HepG2 (cell line): Measurements from ENCODE around the gene AAGAB. TPM values are rescaled to one million over a fixed set of nuclear protein-coding genes. Genes with fewer than 3 reads are reported as not detected.
A peak's percentile ranks its signal among the peaks of the same experiment; 100 is the strongest.

Experiments
- AHR ChIP-seq: IDR thresholded peaks from 2 replicates; pipeline ENCODE4 v1.6.1; 2018; ENCODE audit warnings: missing genetic modification reagents, missing compliant biosample characterization
- DMAP1 ChIP-seq: IDR thresholded peaks from 2 replicates; pipeline ENCODE4 v1.6.1; 2016
- ELF4 ChIP-seq: sonication (generic); formaldehyde crosslinking; IDR thresholded peaks from 2 replicates; pipeline ENCODE4 v1.5.0; 2020; ENCODE audit warnings: missing genetic modification reagents, mild to moderate bottlenecking, moderate library complexity, borderline replicate concordance
- ETV6 ChIP-seq: sonication (generic); formaldehyde crosslinking; conservative IDR thresholded peaks from 2 replicates; pipeline ENCODE4 v1.4.0; 2020; ENCODE audit warnings: missing genetic modification reagents
- FOSL2 ChIP-seq: sonication (generic); formaldehyde crosslinking; IDR thresholded peaks from 2 replicates; pipeline ENCODE4 v1.4.0; 2020; ENCODE audit warnings: missing genetic modification reagents
- IKZF4 ChIP-seq: sonication (generic); formaldehyde crosslinking; IDR thresholded peaks from 2 replicates; pipeline ENCODE4 v1.5.1; 2020; ENCODE audit warnings: borderline replicate concordance, mild to moderate bottlenecking, low read depth, missing genetic modification reagents; ENCODE audit errors: not compliant biosample characterization
- KLF16 ChIP-seq, 2 experiments: sonication (generic) in 1 of 2; formaldehyde crosslinking in 1 of 2; IDR thresholded peaks; 2 replicates each; pipeline versions ENCODE4 v1.6.1 to v1.8.0; 2016 to 2023; ENCODE audit warnings: missing genetic modification reagents in 2 of 2, missing compliant biosample characterization in 1 of 2
- NAIF1 ChIP-seq: sonication (generic); formaldehyde crosslinking; IDR thresholded peaks from 2 replicates; pipeline ENCODE4 v1.5.0; 2020; ENCODE audit warnings: mild to moderate bottlenecking, missing genetic modification reagents, borderline replicate concordance
- NFATC3 ChIP-seq: sonication (generic); formaldehyde crosslinking; IDR thresholded peaks from 2 replicates; pipeline ENCODE4 v1.5.1; 2020; ENCODE audit warnings: mild to moderate bottlenecking, missing genetic modification reagents
- PCBP1 ChIP-seq: fragments of 200-400 bp; formaldehyde crosslinking; IDR thresholded peaks from 2 replicates; pipeline ENCODE4 v1.6.1; 2017; ENCODE audit warnings: mild to moderate bottlenecking, low read depth, low read length, borderline replicate concordance
- SATB2 ChIP-seq: sonication (generic); formaldehyde crosslinking; IDR thresholded peaks from 2 replicates; pipeline ENCODE4 v1.5.0; 2020; ENCODE audit warnings: missing genetic modification reagents
- SRSF9 ChIP-seq: fragments of 200-400 bp; formaldehyde crosslinking; IDR thresholded peaks from 2 replicates; pipeline ENCODE4 v1.6.1; 2018; ENCODE audit warnings: borderline replicate concordance, mild to moderate bottlenecking, low read depth, low read length; ENCODE audit not compliant: insufficient read depth, poor library complexity, severe bottlenecking
- ZKSCAN8 ChIP-seq: IDR thresholded peaks from 2 replicates; pipeline ENCODE4 v1.6.1; 2016; ENCODE audit warnings: borderline replicate concordance, missing genetic modification reagents, missing compliant biosample characterization
- ZNF569 ChIP-seq: sonication (generic); formaldehyde crosslinking; IDR thresholded peaks from 2 replicates; pipeline ENCODE4 v1.5.0; 2020; ENCODE audit warnings: mild to moderate bottlenecking, missing genetic modification reagents, moderate library complexity, borderline replicate concordance
- ZNF598 ChIP-seq: sonication (generic); formaldehyde crosslinking; IDR thresholded peaks from 2 replicates; pipeline ENCODE4 v1.5.1; 2020; ENCODE audit warnings: mild to moderate bottlenecking, missing genetic modification reagents, borderline replicate concordance
- ZNF605 ChIP-seq: sonication (generic); formaldehyde crosslinking; IDR thresholded peaks from 2 replicates; pipeline ENCODE4 v1.8.0; 2022; ENCODE audit warnings: mild to moderate bottlenecking, missing genetic modification reagents
- ZSCAN29 ChIP-seq: sonication (generic); formaldehyde crosslinking; conservative IDR thresholded peaks from 2 replicates; pipeline ENCODE4 v1.4.0; 2020; ENCODE audit warnings: mild to moderate bottlenecking, missing genetic modification reagents
- polyA plus RNA-seq, 8 experiments: library from polyadenylated mRNA; depleted of rRNA in 3 of 8; stranded (reverse) in 7 of 8; unstranded in 1 of 8; fragments of >200 nt; fragmentation: Illumina TruSeq in 4 of 8; extraction: Trizol in 4 of 8; gene quantifications; 2 replicates each; pipeline versions ENCODE4 v1.2.1 to v1.2.3, GENCODE V29; 2011 to 2016; ENCODE audit warnings: low read depth in 4 of 8, missing spikeins in 1 of 8, mixed read lengths in 1 of 8; ENCODE audit not compliant: insufficient read depth in 1 of 8
- total RNA-seq, 5 experiments: library from RNA; depleted of rRNA; stranded (reverse); fragments of >200 nt; fragmentation: Illumina TruSeq; extraction: Trizol; gene quantifications; 2 replicates each; pipeline ENCODE4 v1.2.3, GENCODE V29; 2016; ENCODE audit warnings: low read depth in 1 of 5
- TF ChIP-seq, protein P1 (sequence below): sonication (generic); formaldehyde crosslinking; IDR thresholded peaks from 2 replicates; pipeline ENCODE4 v1.5.0; 2020; ENCODE audit warnings: mild to moderate bottlenecking, missing genetic modification reagents
- TF ChIP-seq, protein P2 (sequence below): sonication (generic); formaldehyde crosslinking; IDR thresholded peaks from 2 replicates; pipeline ENCODE4 v1.8.1; 2023; ENCODE audit warnings: mild to moderate bottlenecking, moderate library complexity, missing genetic modification reagents
- TF ChIP-seq, protein P3 (sequence below): sonication (generic); formaldehyde crosslinking; IDR thresholded peaks from 2 replicates; pipeline ENCODE4 v1.5.1; 2020; ENCODE audit warnings: mild to moderate bottlenecking, moderate library complexity, missing genetic modification reagents

AAGAB gene
- total and polyA plus RNA-seq, 2 of the 13 experiments (the other 11 are each of a cell fraction or from before 2014, with no cell fraction given): 8.0 to 34.9 TPM

DNA sequence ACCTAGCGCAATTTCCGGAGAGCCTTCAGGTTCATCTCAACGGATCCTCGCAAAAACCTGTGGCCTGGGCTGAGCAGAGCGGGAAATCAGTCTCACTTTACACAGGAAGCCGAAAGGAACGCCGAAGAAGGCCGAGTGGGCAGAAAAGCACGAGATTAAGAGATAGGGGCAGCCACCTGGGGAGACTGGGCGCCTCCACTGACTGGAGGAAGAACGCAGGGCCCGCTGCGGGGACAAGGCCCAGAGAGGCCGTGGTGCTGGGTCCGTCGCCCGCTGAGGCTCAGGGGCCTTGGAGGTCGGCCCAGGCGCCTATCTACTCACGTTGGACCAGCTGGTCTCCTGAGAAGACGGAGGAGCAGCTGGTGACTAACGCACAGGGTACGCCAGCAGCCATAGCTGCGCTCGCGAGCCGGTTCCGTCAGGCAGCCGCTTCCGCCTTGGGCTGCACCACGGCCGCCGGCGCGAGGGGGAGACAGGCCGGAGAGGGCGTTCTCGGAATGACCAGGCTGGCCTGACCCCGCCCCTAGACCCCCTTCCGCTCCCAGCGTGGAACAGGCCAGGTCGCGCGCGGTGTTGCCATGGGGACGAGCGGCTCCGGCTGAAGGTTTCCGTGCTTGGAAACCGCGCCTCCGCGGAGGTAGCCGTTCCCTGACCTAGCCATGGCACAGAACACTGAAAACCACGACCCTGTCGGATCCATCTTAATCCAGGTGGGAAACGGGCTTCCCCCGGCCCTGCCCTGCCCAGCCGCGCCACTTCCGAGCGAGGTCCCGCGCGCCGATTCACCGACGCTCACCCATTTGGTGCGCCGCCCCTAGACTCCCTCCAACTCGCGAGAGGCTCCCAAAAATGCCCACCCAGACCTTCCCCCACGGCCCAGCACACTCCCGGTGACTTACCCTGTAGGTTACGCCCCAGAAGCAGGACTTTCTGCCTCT is at the start of gene AAGAB, which contains the start of gene IQCH (continued):
- 0 out of 2 replicates have a peak, but pooled peaks have one; percentile 28 for TF ChIP-seq ZNF605 (CRISPR knock-in tag)
- TF ChIP-seq DMAP1 (CRISPR knock-in tag): peak; percentile 57
- TF ChIP-seq, protein P1, sequence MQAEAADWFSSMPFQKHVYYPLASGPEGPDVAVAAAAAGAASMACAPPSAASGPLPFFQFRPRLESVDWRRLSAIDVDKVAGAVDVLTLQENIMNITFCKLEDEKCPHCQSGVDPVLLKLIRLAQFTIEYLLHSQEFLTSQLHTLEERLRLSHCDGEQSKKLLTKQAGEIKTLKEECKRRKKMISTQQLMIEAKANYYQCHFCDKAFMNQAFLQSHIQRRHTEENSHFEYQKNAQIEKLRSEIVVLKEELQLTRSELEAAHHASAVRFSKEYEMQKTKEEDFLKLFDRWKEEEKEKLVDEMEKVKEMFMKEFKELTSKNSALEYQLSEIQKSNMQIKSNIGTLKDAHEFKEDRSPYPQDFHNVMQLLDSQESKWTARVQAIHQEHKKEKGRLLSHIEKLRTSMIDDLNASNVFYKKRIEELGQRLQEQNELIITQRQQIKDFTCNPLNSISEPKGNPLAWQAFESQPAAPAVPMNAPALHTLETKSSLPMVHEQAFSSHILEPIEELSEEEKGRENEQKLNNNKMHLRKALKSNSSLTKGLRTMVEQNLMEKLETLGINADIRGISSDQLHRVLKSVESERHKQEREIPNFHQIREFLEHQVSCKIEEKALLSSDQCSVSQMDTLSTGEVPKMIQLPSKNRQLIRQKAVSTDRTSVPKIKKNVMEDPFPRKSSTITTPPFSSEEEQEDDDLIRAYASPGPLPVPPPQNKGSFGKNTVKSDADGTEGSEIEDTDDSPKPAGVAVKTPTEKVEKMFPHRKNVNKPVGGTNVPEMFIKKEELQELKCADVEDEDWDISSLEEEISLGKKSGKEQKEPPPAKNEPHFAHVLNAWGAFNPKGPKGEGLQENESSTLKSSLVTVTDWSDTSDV (CRISPR knock-in tag): 0 out of 2 replicates have a peak, but pooled peaks have one; percentile 81
- TF ChIP-seq AHR: 0 out of 2 replicates have a peak, but pooled peaks have one; percentile 48
- TF ChIP-seq, protein P2, sequence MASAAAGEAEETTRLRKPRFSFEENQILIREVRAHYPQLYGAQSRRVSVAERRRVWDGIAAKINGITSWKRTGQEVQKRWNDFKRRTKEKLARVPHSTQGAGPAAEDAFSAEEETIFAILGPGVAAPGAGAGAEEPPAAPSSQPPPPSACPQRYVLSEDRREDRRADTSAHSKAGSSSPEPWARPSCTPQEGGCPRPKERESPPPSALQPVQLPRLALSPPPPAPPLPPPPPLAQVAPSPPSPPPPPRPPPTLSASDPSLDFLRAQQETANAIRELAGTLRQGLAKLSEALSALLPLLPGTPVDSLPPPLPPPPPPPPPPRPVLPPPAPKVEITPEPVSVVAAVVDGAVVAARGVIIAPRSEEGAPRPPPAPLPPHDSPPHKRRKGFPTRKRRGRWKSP (CRISPR knock-in tag): peak; percentile 99
- TF ChIP-seq FOSL2: peak; percentile 64
- TF ChIP-seq KLF16 (CRISPR knock-in tag; IDR thresholded peaks at IDR 0.05): peak; percentile 27 to 100; a peak in 2 of 4 replicates
- no peak for TF ChIP-seq ZNF569
- no peak for TF ChIP-seq ETV6 (CRISPR knock-in tag)
- TF ChIP-seq ZKSCAN8 (CRISPR knock-in tag): peak; percentile 36; the same call in 1 of the 2 replicates
- TF ChIP-seq, protein P3, sequence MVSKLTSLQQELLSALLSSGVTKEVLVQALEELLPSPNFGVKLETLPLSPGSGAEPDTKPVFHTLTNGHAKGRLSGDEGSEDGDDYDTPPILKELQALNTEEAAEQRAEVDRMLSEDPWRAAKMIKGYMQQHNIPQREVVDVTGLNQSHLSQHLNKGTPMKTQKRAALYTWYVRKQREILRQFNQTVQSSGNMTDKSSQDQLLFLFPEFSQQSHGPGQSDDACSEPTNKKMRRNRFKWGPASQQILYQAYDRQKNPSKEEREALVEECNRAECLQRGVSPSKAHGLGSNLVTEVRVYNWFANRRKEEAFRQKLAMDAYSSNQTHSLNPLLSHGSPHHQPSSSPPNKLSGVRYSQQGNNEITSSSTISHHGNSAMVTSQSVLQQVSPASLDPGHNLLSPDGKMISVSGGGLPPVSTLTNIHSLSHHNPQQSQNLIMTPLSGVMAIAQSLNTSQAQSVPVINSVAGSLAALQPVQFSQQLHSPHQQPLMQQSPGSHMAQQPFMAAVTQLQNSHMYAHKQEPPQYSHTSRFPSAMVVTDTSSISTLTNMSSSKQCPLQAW (CRISPR knock-in tag): peak; percentile 92
- TF ChIP-seq ELF4 (CRISPR knock-in tag): peak; percentile 98
- TF ChIP-seq NAIF1: peak; percentile 99
- TF ChIP-seq ZNF598 (CRISPR knock-in tag): peak; percentile 79; the same call in 1 of the 2 replicates
- TF ChIP-seq NFATC3 (CRISPR knock-in tag): 0 out of 2 replicates have a peak, but pooled peaks have one; percentile 55
- no peak for TF ChIP-seq ZSCAN29
- peak; percentile 73 for TF ChIP-seq IKZF4 (CRISPR knock-in tag)
- no peak for TF ChIP-seq SRSF9
- 0 out of 2 replicates have a peak, but pooled peaks have one; percentile 46 for TF ChIP-seq SATB2 (CRISPR knock-in tag)
- peak; percentile 99 for TF ChIP-seq PCBP1
